GM19043 (cell line): Measurements from ENCODE around the gene CHL1.

ENCODE experiments used
- ATAC-seq: cut with Tn5 transposase; IDR thresholded peaks from one replicate; pipeline ENCODE4 v1.9.1; 2021; ENCODE audit warnings: low read depth; ENCODE audit not compliant: unreplicated experiment

The CHL1 gene

GRCh38 chr3:454986-455385 is 258.4 kb downstream of the CHL1 start:
- no peak for ATAC-seq

- ATAC-seq: no peak
Observed at GRCh38 chr3:458124-458523, 261.6 kb downstream of the CHL1 start.

DNA sequence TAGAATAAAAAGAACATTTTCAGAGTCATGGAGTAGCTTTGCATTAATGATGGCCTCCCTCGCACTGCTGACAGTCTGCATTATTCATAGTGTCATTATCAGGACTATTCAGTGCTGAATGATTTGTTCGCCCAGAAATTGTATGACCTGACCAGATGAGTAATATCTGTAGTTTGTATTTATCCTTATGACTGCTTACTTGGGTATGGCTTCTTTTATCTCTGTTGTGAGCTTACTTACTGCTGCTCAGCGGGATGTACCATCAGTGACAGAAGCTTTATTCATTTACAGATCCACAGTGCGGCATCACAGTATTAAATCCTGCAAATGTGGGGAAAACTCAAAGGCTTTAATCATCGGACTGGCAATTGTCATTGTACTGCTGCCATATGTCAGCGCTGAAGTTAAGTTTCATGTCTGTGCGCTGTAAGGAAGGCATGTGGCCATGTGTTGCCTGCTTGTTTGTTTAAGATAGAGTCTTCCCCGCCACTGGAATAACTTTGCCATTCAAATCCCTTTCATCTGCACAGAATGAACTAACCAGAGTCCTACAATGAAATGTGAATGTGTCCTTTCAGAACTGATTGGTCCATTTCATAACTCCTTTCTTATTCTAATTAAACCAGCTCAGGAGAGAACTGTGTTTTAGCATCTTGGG is 262.2 kb downstream of the CHL1 start:
- no peak for ATAC-seq
